Activated B cell treated with CpG ODN at 0.5 μM for 24 hours (primary cell): Measurements from ENCODE around the gene SWAP70. TPM values are rescaled to one million over a fixed set of nuclear protein-coding genes. Genes with fewer than 3 reads are reported as not detected.
"Not testable (repeated sequence)": the region's sequence is repeated elsewhere in the genome, so short reads cannot be mapped to it uniquely, and the experiment has no call there.

Experiments used
- ATAC-seq: fragments of 200-7000 bp; cut with Tn5 transposase; one replicate; pipeline ENCODE4 v1.10.0; 2021; ENCODE audit warnings: low read depth, mild to moderate bottlenecking, moderate library complexity
- CTCF ChIA-PET: fragments of 350-600 bp; sonication (Branson Sonifier 250); formaldehyde crosslinking; loops from one replicate; lab custom pipeline; 2021; ENCODE audit warnings: antibody characterized with exemption; lab: Charles Lee
- POLR2A ChIA-PET: fragments of 350-600 bp; sonication (Branson Sonifier 250); formaldehyde crosslinking; loops from one replicate; lab custom pipeline; 2021; ENCODE audit warnings: antibody characterized with exemption; lab: Charles Lee
- DNase-seq: peaks from one replicate; pipeline ENCODE4 v3.0.0; 2022
- H3K27ac Mint-ChIP-seq: one replicate; pipeline ENCODE4 v1.8.0; 2020; ENCODE audit warnings: mixed read lengths
- H3K27me3 Mint-ChIP-seq: one replicate; pipeline ENCODE4 v1.8.0; 2021; ENCODE audit warnings: mixed read lengths
- H3K36me3 Mint-ChIP-seq: one replicate; pipeline ENCODE4 v1.8.0; 2021; ENCODE audit warnings: low read depth, mixed read lengths
- H3K4me1 Mint-ChIP-seq: one replicate; pipeline ENCODE4 v1.8.0; 2021; ENCODE audit warnings: mixed read lengths
- H3K4me3 Mint-ChIP-seq: one replicate; pipeline ENCODE4 v1.8.0; 2020; ENCODE audit warnings: mild to moderate bottlenecking, mixed read lengths
- H3K9me3 Mint-ChIP-seq: one replicate; pipeline ENCODE4 v1.8.0; 2020; ENCODE audit warnings: mixed read lengths
- CTCF ChIP-seq: fragments of 200-600 bp; IDR thresholded peaks from one replicate; pipeline ENCODE4 v1.8.0; 2022; ENCODE audit warnings: antibody characterized with exemption, mild to moderate bottlenecking
- intact Hi-C: fragments of 100-400 bp; cut with micrococcal nuclease; formaldehyde crosslinking; loops from one replicate; pipeline ENCODE4 v1.15.1; 2024
- total RNA-seq: library from RNA; stranded (reverse); gene quantifications from 2 replicates; pipeline ENCODE4 v1.2.3, GENCODE V29; 2022

The SWAP70 gene
- total RNA-seq, 1 donor from 2014 or later = 288 TPM

GRCh38 chr11:9739123-9739900 lies 75.4 kb downstream of the SWAP70 start:
- peak overlapping the region; percentile 97 for H3K27ac Mint-ChIP-seq
- intact Hi-C loops = loop anchor here (1.0 to 2.0 kb wide), 2 partner anchors 10 to 19 kb away; no protein-coding TSS in a partner anchor
- no peak for TF ChIP-seq CTCF
- ATAC-seq (peak; percentile 83), DNase-seq (no peak)
- CTCF ChIA-PET = interaction anchor here (0.6 to 3.0 kb wide), 2 partner anchors 9 to 19 kb away, joined by 3 to 20 read pairs; no protein-coding TSS in a partner anchor
- peak overlapping the region; percentile 77 for H3K4me3 Mint-ChIP-seq
- no peaks in the 10 kb centered on the region for H3K27me3 Mint-ChIP-seq
- peaks cover 75% of the 10 kb centered on the region for H3K4me1 Mint-ChIP-seq
- peaks cover 6% of the 10 kb centered on the region for H3K9me3 Mint-ChIP-seq
- POLR2A ChIA-PET = interaction anchor here (0.6 to 3.9 kb wide), 14 partner anchors 8 to 279 kb away, joined by 3 to 35 read pairs (median 5); partner anchors contain the start of genes SWAP70 and ZNF143
- H3K36me3 Mint-ChIP-seq = peaks cover 80% of the 10 kb centered on the region

- CTCF ChIA-PET = interaction anchor here (0.9 to 1.4 kb wide), 2 partner anchors 59 to 127 kb away, joined by 3 to 4 read pairs; no protein-coding TSS in a partner anchor
- intact Hi-C loops = no loop called here
- Mint-ChIP-seq H3K36me3 (peaks cover 79% of the 10 kb centered on the region), H3K4me3 (peak overlapping the region; percentile 77), H3K27me3 (no peaks in the 10 kb centered on the region), H3K4me1 (peaks cover 82% of the 10 kb centered on the region), H3K9me3 (peaks cover 6% of the 10 kb centered on the region), H3K27ac (peak overlapping the region; percentile 97)
- TF ChIP-seq CTCF = no peak
- POLR2A ChIA-PET = interaction anchor here (0.6 to 3.9 kb wide), 12 partner anchors 7 to 280 kb away, joined by 3 to 35 read pairs (median 4); partner anchors contain the start of gene ZNF143
- ATAC-seq (no peak), DNase-seq (no peak)
These were observed 76.5 kb downstream of the SWAP70 start for GRCh38 chr11:9740202-9740883.

GRCh38 chr11:9741260-9741659 lies 77.4 kb downstream of the SWAP70 start:
- Mint-ChIP-seq H3K9me3 (no peaks in the 10 kb centered on the region), H3K4me1 (peaks cover 82% of the 10 kb centered on the region), H3K27ac (peak overlapping the region; percentile 69), H3K4me3 (no peak overlapping the region), H3K27me3 (no peaks in the 10 kb centered on the region), H3K36me3 (peaks cover 79% of the 10 kb centered on the region)
- ChIA-PET CTCF (interaction anchor here (1.4 kb wide), 1 partner anchor 128 kb away, joined by 4 read pairs; no protein-coding TSS in a partner anchor), POLR2A (interaction anchor here (1.0 to 1.5 kb wide), 4 partner anchors 8 to 281 kb away, joined by 3 to 7 read pairs (median 3); partner anchors contain the start of gene ZNF143)
- intact Hi-C loops = no loop called here
- no peak for TF ChIP-seq CTCF
- DNase-seq (no peak), ATAC-seq (no peak)

GRCh38 chr11:9743512-9743911 lies 79.6 kb downstream of the SWAP70 start:
- intact Hi-C loops, H3K9me3 Mint-ChIP-seq, CTCF ChIA-PET, ATAC-seq, POLR2A ChIA-PET, H3K4me3 Mint-ChIP-seq, DNase-seq, H3K27me3 Mint-ChIP-seq: not testable (repeated sequence)
- Mint-ChIP-seq H3K36me3 (peaks cover 81% of the 10 kb centered on the region), H3K27ac (peak overlapping the region; percentile 77), H3K4me1 (peaks cover 83% of the 10 kb centered on the region)

- intact Hi-C loops = loop anchor here (1.0 to 2.0 kb wide), 4 partner anchors 10 to 57 kb away; no protein-coding TSS in a partner anchor
- POLR2A ChIA-PET = interaction anchor here (0.6 to 6.2 kb wide), 21 partner anchors 9 to 285 kb away, joined by 3 to 99 read pairs (median 6); partner anchors contain the start of genes SWAP70, WEE1 and ZNF143
- no peaks in the 10 kb centered on the region for H3K9me3 Mint-ChIP-seq
- TF ChIP-seq CTCF = no peak
- H3K36me3 Mint-ChIP-seq = peaks cover 77% of the 10 kb centered on the region
- CTCF ChIA-PET = interaction anchor here (0.5 to 5.8 kb wide), 9 partner anchors 9 to 227 kb away, joined by 3 to 68 read pairs (median 4); no protein-coding TSS in a partner anchor
- H3K4me1 Mint-ChIP-seq = peaks cover 67% of the 10 kb centered on the region
- H3K4me3 Mint-ChIP-seq = peak overlapping the region; percentile 49
- peak overlapping the region; percentile 77 for H3K27ac Mint-ChIP-seq
- ATAC-seq (peak; percentile 56), DNase-seq (peak; percentile 33)
- no peaks in the 10 kb centered on the region for H3K27me3 Mint-ChIP-seq
These were observed 81.7 kb downstream of the SWAP70 start for GRCh38 chr11:9745411-9746211.
